T-helper 22 cell (primary cell): ENCODE data around the gene TRIP6.
"Not testable (repeated sequence)": the region's sequence is repeated elsewhere in the genome, so short reads cannot be mapped to it uniquely, and the experiment has no call there.

Source experiments
- DNase-seq: peaks from one replicate; pipeline ENCODE4 v3.0.0-alpha.2; 2020; ENCODE audit warnings: low read depth

TRIP6 gene

GRCh38 chr7:100914208-100914878, 47.2 kb downstream of the TRIP6 start:
- DNase-seq: no peak

- no peak for DNase-seq
Measured at GRCh38 chr7:100914879-100915447, 47.8 kb downstream of the TRIP6 start.

- DNase-seq: not testable (repeated sequence)
Measured at GRCh38 chr7:100919335-100919734, 52.1 kb downstream of the TRIP6 start.

- DNase-seq: not testable (repeated sequence)
Measured at GRCh38 chr7:100919779-100920437, 52.7 kb downstream of the TRIP6 start.

GRCh38 chr7:100921039-100921438, 53.9 kb downstream of the TRIP6 start:
- no peak for DNase-seq
